Right lobe of liver (tissue), 6 donors: Measurements from ENCODE around the gene AKR1B1. TPM values are rescaled to one million over a fixed set of nuclear protein-coding genes. Genes with fewer than 3 reads are reported as not detected.

Source experiments
- ATAC-seq, 4 donors: fragments of 200-7000 bp; cut with Tn5 transposase; one replicate each; pipeline ENCODE4 v1.9.1; 2020; ENCODE audit warnings: mild to moderate bottlenecking in 4 of 4, moderate library complexity in 4 of 4
- DNase-seq, 3 donors: peaks; one replicate each; pipeline ENCODE4 v3.0.0-alpha.2; 2020
- H3K27ac ChIP-seq, 3 donors: fragments of 200-600 bp; one replicate each; pipeline ENCODE4 v1.8.0; 2022
- H3K27me3 ChIP-seq, 2 donors: fragments of 200-600 bp; one replicate each; pipeline ENCODE4 v1.8.0; 2022
- H3K36me3 ChIP-seq, 4 donors: fragments of 200-600 bp; sonication (generic) in 1 of 4; one replicate each; pipeline versions ENCODE4 v1.5.1 to v1.8.0; 2017 to 2022; ENCODE audit warnings: control low read depth in 1 of 4
- H3K4me1 ChIP-seq, 4 donors: fragments of 200-600 bp; sonication (generic) in 1 of 4; one replicate each; pipeline versions ENCODE4 v1.5.1 to v1.8.0; 2017 to 2022; ENCODE audit warnings: control low read depth in 1 of 4
- H3K4me3 ChIP-seq, 3 donors: fragments of 200-600 bp; one replicate each; pipeline ENCODE4 v1.8.0; 2022
- H3K9me3 ChIP-seq, 4 donors: fragments of 200-600 bp; sonication (generic) in 1 of 4; one replicate each; pipeline versions ENCODE4 v1.5.1 to v1.8.0; 2017 to 2022; ENCODE audit warnings: control low read depth in 1 of 4
- CTCF ChIP-seq, 4 donors: fragments of 200-600 bp in 3 of 4; fragments of 450-650 bp in 1 of 4; IDR thresholded peaks; one replicate each; pipeline versions ENCODE4 v1.5.1 to v1.8.0; 2016 to 2022; ENCODE audit warnings: antibody characterized with exemption in 4 of 4, mild to moderate bottlenecking in 2 of 4
- POLR2A ChIP-seq: fragments of 450-650 bp; IDR thresholded peaks from one replicate; pipeline ENCODE4 v1.6.1; 2017; ENCODE audit warnings: antibody characterized with exemption, mild to moderate bottlenecking
- WGBS: methylation state at CpG from one replicate; pipeline ENCODE4 v1.1.6; 2018; ENCODE audit warnings: low coverage, low lambda C conversion rate; ENCODE audit not compliant: insufficient coverage; ENCODE audit errors: missing lambda C conversion rate; 5-methylcytosine and 5-hydroxymethylcytosine counted together
- intact Hi-C, 2 donors: fragments of 100-400 bp; cut with DNase I; formaldehyde crosslinking; loops; one replicate each; pipeline versions ENCODE4 v1.11.2 to v1.14.1; 2022
- long read RNA-seq: library from polyadenylated mRNA; unstranded; transcript quantifications from one replicate; pipeline ENCODE4 v2.0.0, GENCODE V29; 2019
- total RNA-seq, 6 experiments: library from RNA; depleted of rRNA in 2 of 6; stranded (reverse); fragments of >200 nt in 2 of 6; fragmentation: NEBNext Ultra II Directional in 3 of 6; extraction: Animal tissue kit (Norgen Biotek cat#: 25700) in 3 of 6; gene quantifications; one replicate each; pipeline versions ENCODE4 v1.1.0 to v1.2.4, GENCODE V29; 2016 to 2023
- donor health status: DM: no; HTN: yes; CAD: no.
- donor health status: DM: no; HTN: no; CAD: no.
- donor health status: DM: no; HTN: no; CAD: no.
- donor health status: DM: no; HTN: yes; CAD: no.
- donor health status: DM: no; HTN: yes; CAD: no.

Gene AKR1B1
- 10 to 100 TPM in 3 of 6 experiments, 1 to 10 TPM in 3; 6.9 to 18.1 (median 9.7) TPM for total RNA-seq
- long read RNA-seq, partial matches to known transcripts, result 1 of 5 reads
- long read RNA-seq, other reads (novel, unspliced or antisense), result 1 of 5 reads

GRCh38 chr7:134458806-134459698 lies at the start of gene AKR1B1:
Gene AKR1B1, minus strand, starts transcription at chr7:134459100. Its CDS starts 38 bp downstream, at chr7:134459062.
- intact Hi-C loops, result loop anchor here in 1 of 2 donors (10.0 kb wide), 1 partner anchor 56 kb away; no protein-coding TSS in a partner anchor
- H3K9me3 ChIP-seq, result no peaks in the 10 kb centered on the region
- peak within 1 kb of the TSS; percentile 52 to 59 (median 58) for H3K4me3 ChIP-seq
- peak within 1 kb of the TSS; percentile 35 to 76 (median 37) for H3K27ac ChIP-seq
- TF ChIP-seq POLR2A, result peak; percentile 46
- TF ChIP-seq CTCF (IDR thresholded peaks at IDR 0.05), result peak; percentile 24 to 34 (median 30)
- 6% methylated on average over 27 of the region's 61 CpGs for WGBS
- no peaks in the 10 kb centered on the region for H3K36me3 ChIP-seq
- H3K4me1 ChIP-seq, result peaks cover 0 to 11% (median 0%) of the 10 kb centered on the region in 4 donors
- peak; percentile 74 to 79 (median 78) for DNase-seq
- peaks cover 0 to 5% of the 10 kb centered on the region in 2 donors for H3K27me3 ChIP-seq
- ATAC-seq, result peak; percentile 87 to 92 (median 90)

DNA sequence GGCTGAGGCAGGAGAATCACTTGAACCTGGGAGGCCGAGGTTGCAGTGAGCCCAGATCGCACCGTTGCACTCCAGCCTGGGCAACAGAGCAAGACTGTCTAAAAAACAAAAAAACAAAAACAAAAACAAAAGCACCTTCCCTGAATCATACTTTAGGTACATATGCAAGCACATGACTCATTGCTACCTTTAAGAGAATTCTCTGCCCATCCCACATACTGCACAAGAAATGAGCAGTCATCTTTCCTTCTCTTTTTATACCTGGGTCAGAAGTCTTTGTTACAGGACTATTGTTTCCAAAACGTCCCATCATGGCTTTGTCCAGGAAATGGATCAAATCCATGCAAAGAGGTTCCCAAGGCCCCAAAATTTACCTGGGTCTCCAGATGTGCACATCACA lies 47.0 kb upstream of the AKR1B1 start:
- no peak for TF ChIP-seq POLR2A
- TF ChIP-seq CTCF (IDR thresholded peaks at IDR 0.05), result no peak
- 73% methylated on average over 4 of the region's 4 CpGs for WGBS
- no peak overlapping the region for H3K27ac ChIP-seq
- no peak overlapping the region for H3K4me3 ChIP-seq
- ATAC-seq (no peak), DNase-seq (no peak)
- H3K4me1 ChIP-seq, result no peaks in the 10 kb centered on the region
- no peaks in the 10 kb centered on the region for H3K36me3 ChIP-seq
- no peaks in the 10 kb centered on the region for H3K27me3 ChIP-seq
- no peaks in the 10 kb centered on the region for H3K9me3 ChIP-seq
- intact Hi-C loops, result no loop called here

GRCh38 chr7:134504660-134505164 lies 45.8 kb upstream of the AKR1B1 start:
- intact Hi-C loops, result no loop called here
- ATAC-seq (peak in 1 of 4 donors; percentile 33), DNase-seq (no peak)
- H3K27me3 ChIP-seq, result no peaks in the 10 kb centered on the region
- TF ChIP-seq CTCF (IDR thresholded peaks at IDR 0.05) (no peak), POLR2A (no peak)
- no peak overlapping the region for H3K27ac ChIP-seq
- H3K4me3 ChIP-seq, result no peak overlapping the region
- H3K36me3 ChIP-seq, result no peaks in the 10 kb centered on the region
- H3K9me3 ChIP-seq, result no peaks in the 10 kb centered on the region
- 68% methylated on average over 2 of the region's 3 CpGs for WGBS
- H3K4me1 ChIP-seq, result no peaks in the 10 kb centered on the region

DNA sequence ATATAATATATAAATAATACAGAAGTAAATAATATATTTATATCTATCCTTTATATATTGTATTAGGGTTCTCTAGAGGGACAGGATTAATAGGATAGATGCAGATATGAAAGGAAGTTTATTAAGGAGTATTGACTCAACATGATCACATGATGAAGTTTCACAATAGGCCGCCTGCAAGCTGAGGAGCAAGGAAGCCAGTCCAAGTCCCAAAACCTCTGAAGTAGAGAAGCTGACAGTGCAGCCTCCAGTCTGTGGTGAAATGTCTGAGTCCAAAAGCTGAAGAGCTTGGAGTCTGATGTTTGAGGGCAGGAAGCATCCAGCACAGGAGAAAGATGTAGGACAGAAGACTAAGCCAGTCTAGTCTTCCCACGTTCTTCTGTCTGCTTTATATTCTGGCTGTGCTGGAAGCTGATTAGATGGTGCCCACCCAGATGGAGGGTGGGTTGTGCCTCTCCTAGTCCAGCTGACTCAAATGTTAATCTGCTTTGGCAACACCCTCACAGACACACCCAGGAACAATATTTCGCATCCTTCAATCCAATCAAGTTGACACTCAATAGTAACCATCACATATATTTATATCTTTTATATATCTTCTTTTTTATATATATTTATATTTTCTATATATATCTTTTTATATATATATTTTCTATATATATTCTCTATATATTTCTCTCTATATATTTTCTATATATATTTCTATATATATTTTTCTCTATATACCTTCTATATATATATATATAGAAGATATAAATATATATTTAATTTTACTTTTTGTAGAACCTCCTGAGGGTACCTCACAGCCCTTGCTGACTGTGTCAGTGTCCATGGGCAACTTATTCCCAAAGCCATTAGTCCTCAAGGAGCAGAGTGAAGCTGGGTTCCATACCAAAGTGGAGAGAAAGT lies 43.8 kb upstream of the AKR1B1 start:
- 62% methylated on average over 3 of the region's 3 CpGs for WGBS

More for the DNA sequence above, 43.8 kb upstream of the AKR1B1 start:
- TF ChIP-seq POLR2A (no peak), CTCF (IDR thresholded peaks at IDR 0.05) (no peak)
- peak in 3 of 4 donors; percentile 29 to 64 (median 30) for ATAC-seq
- no peaks in the 10 kb centered on the region for H3K27me3 ChIP-seq
- DNase-seq, result no peak
- H3K4me3 ChIP-seq, result no peak overlapping the region
- no peaks in the 10 kb centered on the region for H3K4me1 ChIP-seq
- no peaks in the 10 kb centered on the region for H3K9me3 ChIP-seq
- no peak overlapping the region for H3K27ac ChIP-seq
- H3K36me3 ChIP-seq, result no peaks in the 10 kb centered on the region
- intact Hi-C loops, result no loop called here
